NCI-H82 treated with DMSO at 0.1 percent for 48 hours (cell line): ENCODE measurements around the gene TEKT1.

Experiments used
- DNase-seq: peaks from one replicate; lab custom pipeline; 2025; ENCODE audit not compliant: unreplicated experiment; lab: John Stamatoyannopoulos, UW

TEKT1 gene

GRCh38 chr17:6768447-6768846, 63.1 kb downstream of the TEKT1 start:
- DNase-seq = no peak

DNA sequence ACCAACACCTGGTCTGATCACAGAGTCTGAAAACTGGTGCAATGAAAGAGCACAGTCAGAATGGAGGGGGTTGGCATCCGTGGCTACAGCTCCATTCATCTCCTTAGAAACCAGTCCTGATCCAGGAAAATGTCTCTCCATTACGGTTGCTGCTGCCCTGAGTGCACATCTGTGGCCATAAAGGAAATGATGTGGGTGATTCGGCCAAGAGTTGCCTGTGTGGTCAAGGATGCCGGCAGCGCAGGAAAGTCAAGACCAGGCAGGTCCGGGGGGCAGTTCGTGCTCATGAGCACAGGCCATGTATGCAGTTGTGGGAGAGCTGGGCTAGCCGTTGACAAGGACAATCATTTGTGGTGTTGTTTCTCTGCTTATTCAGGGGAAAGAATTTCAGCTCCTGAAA, 69.8 kb downstream of the TEKT1 start:
- no peak for DNase-seq

- no peak for DNase-seq
These were observed 73.8 kb downstream of the TEKT1 start for GRCh38 chr17:6757747-6758146.

- DNase-seq = no peak
These were observed 75.0 kb downstream of the TEKT1 start for GRCh38 chr17:6756425-6757031.

DNA sequence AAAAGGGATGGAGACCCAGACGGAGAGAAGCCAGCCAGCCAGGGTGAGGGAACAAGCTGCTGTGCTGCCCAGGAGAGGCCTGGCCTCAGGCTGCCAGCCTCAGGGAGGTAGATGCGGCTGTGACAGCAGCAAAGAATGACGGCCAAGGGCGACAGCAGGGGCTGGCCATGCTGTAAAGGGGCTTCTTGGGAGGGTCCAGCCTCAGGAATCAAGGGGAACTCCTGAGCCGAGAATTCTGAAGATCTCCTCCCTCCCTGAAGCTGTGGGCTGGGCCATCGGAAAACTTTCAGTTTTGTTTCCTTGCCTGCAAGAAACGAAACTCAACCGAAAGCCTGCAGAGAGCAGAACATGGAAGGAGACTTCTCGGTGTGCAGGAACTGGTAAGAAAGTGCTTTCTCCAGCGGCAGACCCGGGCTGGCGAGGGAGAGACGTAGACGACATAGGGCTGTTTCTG, 75.8 kb downstream of the TEKT1 start, which contains the start of gene XAF1:
XAF1 (plus strand) TSS at position 316 of the 454 bp plus-strand sequence; CDS start at position 349, 33 bp downstream.
- no peak for DNase-seq

DNA sequence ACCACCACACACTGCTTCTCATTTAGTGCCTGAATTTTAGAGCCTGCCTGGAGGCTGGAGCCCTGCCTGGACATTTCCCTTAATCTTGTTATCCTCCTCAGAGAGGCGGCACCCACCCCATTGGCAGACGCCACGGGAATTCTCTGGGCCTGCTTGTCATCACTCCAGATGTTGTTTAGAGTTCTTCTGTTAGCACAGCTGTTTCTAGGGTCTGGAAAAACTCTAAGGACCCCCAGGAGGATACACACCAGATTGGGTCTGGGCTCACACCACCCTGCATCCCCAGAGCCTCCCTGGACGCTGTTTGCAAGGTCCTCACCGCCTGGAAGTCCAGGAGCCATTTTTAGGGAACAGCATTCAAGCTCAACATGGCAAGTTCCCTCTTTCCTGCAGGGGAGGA, 76.2 kb downstream of the TEKT1 start:
- DNase-seq = peak; percentile 86

- no peak for DNase-seq
These were observed 78.0 kb downstream of the TEKT1 start for GRCh38 chr17:6753546-6753945.

DNA sequence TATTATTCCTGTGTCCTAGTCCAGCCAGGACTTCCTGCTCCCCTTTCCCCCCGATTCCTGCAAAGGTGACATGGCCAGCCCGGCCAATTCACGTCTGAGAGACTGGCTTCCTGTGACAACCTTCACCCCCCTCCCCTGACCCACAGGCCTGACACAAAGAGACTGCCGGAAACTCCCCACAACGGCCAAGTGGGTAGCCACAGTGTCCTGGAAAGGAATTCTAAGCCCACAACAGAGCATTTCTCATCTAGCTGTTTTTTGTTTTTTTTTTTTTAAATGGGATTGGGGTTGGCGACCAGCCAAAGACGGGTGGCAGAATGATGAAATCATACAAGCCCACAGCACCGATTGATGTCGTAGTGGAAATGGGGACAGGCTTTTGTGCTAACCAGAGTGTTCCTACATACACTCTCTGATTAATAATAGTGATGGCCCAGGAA, 78.5 kb downstream of the TEKT1 start:
- DNase-seq = no peak

DNA sequence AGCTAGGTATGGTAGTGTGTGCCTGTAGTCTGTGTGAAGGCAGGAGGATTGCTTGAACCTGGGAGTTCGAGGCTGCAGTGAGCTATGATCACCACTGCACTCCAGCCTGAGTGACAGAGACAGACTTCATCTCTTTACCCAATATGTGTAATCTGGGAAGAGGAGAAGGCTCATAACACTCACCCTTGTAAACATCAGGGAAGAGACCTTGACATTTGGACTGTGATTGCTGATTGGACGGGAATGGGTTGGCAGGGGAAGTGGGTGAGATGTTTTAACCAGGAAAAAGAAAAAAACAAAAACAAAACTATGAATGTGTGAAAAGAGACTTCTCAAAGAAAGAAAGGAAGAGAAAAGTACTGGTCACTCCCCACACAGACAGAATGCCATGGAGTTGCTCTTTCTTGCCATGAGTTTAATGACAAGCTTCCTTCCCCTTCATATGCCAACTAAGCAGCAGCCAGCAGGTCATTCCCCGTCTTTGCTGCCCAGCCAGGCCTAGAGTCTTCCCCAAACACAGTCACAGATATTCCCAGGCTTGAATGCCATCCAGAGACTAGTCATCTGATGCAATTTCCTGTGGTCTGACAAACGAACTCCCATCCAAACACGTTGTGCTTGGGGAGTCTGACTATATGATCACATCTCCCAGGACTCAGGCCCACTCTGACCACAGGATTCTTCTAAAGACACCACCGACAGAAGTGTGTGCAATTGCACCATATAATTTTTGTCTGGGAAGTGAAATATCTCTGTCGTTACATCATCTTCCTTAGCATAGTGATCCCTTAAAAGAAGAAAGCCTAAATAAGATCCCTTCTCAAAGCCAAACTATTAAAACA, 79.2 kb downstream of the TEKT1 start:
- no peak for DNase-seq

- no peak for DNase-seq
These were observed 82.0 kb downstream of the TEKT1 start for GRCh38 chr17:6749519-6749918.

DNA sequence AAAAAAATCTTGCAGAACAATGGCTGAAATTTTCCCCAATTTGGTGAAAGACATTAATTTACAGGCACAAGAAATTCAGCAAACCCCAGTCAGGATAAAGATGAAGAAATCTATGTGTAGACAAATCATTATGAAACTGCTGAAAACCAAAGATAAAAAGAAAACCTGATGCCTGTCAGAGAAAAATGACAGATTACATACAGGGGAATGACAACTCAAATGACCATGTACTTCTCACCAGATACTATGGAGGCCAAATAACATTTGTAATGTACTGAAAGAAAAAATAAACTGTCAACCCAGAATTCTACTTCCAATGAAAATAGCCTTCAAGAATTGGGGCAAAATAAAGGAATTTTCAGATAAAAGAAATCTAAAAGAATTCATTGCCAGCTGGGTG, 82.9 kb downstream of the TEKT1 start:
- DNase-seq = no peak
